NCI-H345 (cell line): Measurements from ENCODE around the gene AGAP1.

Source experiments
- DNase-seq: peaks from one replicate; lab custom pipeline; 2025; lab: John Stamatoyannopoulos, UW

AGAP1 gene

GRCh38 chr2:235489897-235490296 lies 3.9 kb upstream of the AGAP1 start:
- DNase-seq: no peak

DNA sequence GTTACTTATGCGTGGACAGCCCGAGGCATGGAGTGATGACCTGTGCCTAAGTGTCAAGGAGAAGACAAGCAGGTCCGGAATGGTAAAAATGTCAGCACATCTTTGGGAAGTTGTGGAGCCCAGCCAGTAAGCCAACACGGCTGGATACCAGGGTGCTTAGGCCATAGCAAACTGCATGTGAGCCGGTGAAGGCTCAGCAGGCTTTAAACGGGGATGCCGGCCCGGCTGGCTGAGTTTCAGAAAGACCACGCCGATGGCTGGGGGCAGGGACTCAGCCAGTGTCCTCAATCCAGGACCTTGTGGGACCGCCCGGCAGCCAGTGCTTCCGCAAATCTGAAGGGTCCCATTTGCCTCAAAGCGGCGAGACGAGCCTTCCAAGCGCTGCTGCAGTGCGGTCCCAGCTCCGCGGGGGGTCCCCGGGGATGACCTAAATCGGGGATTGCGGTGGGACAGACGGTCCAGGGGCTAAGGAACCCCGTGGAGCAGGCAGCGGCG lies 946 bp upstream of the AGAP1 start:
- no peak for DNase-seq

- peak; percentile 66 for DNase-seq
These were observed 455 bp upstream of the AGAP1 start for GRCh38 chr2:235493402-235493774.

DNA sequence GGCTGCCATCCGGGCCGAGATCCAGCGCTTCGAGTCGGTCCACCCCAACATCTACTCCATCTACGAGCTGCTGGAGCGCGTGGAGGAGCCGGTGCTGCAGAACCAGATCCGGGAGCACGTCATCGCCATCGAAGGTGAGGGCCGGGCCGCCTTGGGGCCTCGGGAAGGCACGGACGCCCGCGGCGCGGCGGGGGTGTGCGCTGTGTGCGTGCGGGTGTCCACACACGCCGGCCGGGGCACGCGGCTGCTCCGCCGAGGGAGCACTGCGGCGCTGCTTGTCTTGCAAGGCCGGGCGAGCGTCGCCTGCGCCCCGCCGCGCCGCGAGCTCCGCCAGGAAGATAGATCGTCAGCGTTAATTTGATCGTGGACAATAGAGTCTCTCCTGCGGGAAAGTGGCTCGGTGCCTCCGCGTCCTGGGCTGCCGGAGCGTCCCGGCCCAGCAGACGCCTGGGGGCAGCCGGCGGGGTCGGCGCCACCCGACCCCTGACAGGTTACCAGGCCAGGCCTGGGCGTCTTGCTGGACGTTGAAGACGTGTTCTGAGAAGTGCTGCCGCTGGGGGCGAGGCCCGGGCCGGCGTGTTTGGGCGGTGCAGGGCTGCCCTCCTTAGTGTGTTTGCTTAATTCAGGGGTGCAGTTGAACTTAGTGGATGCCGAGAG lies 1.0 kb downstream of the AGAP1 start:
- peak; percentile 28 for DNase-seq

- peak; percentile 23 for DNase-seq
These were observed 1.8 kb downstream of the AGAP1 start for GRCh38 chr2:235495373-235496238.

GRCh38 chr2:235496239-235496621 lies 2.4 kb downstream of the AGAP1 start:
- DNase-seq: peak; percentile 37

GRCh38 chr2:235497096-235497495 lies 3.3 kb downstream of the AGAP1 start:
- no peak for DNase-seq

- DNase-seq: no peak
These were observed 4.7 kb downstream of the AGAP1 start for GRCh38 chr2:235498541-235498940.

DNA sequence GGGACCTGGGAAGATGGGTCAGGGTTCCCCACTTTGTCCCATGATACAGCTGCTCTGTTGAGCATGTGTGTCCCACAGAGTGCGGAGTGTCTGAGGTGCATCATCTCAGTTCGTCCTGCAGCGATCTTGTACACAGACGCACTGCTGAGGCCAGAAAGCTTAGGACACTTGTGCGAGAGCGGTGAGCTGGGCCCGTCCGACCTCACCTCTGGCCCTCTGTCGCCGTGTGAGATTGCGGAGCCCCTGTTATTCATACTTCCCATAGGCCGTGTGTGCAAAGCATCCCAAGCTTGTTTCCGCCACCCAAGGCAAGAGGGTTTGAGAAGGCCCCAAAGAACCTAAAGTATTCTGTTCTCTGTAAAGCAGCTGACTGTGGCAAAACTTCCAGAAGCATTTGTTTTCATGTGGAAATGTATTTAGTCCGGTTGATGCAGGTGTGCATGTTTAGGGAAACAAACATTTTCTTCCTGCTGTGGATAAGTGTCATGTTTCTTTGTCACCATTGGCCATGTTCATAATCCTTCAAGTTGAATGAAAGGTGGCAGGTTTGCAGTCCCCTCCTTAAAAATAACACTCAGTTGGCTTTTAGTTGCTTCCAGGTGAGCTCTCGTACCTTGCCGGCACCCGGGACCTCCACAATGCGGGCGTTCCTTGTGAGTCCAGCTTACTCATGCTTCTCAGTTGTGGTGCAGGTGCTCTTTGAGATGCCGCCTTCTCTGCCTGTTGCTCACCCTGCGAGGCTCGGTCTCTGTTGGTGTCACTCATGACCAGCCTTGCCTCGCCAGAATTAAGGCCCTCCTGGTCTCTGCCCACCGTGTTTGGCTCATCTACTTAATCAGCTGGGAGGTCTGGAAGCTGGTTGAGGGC lies 5.3 kb downstream of the AGAP1 start:
- DNase-seq: peak; percentile 14

DNA sequence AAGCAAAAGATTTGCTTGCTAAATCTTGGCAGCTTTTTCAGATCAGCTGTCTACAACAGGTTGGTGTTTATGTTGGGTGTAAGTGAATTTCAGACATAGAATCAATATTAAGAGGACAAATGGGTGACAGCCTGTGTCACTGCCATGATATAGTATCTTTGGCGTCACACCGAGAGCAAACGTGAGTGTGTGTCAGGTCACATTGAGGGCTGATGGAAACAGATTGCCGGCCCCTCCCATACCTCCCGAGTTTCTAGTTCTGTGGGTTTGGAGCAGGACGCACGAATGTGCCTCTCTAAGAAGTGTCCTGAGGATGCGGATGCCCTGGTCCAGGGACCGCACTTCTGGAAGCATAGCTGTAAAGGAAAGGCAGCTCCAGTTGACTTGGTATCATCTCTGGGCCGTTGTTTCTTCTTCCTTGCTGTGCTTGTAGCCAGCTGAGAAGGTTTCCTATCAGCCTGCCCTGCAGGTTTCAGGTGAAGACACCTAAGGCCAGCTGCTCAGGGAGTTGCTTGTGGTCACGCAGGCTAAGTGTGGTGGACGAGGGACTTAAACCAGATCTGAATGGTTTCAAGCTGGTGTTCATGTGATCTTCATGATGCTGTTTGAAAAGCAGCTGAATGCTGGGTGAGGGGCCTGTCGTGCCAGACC lies 6.4 kb downstream of the AGAP1 start:
- no peak for DNase-seq

GRCh38 chr2:235500761-235501672 lies 7.2 kb downstream of the AGAP1 start:
- no peak for DNase-seq

DNA sequence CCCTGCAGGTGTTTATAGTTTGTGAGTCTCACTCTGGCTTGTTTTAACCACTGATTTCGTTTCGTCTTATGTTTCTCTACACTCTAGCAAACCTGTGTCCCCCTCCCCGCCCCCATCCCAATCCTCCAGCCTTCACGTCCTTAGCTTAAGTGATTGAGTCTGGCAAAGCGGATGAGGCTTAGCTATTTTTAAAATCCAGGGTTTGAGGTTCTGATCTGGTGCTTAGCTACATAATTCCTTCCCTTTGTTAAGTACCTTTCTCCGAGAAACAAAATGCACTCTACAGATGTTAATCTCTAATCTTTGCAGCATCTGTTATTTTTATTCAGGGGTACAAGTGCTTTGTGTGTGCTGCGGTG lies 7.8 kb downstream of the AGAP1 start:
- DNase-seq: no peak

GRCh38 chr2:235502336-235502735 lies 8.5 kb downstream of the AGAP1 start:
- DNase-seq: peak; percentile 65

DNA sequence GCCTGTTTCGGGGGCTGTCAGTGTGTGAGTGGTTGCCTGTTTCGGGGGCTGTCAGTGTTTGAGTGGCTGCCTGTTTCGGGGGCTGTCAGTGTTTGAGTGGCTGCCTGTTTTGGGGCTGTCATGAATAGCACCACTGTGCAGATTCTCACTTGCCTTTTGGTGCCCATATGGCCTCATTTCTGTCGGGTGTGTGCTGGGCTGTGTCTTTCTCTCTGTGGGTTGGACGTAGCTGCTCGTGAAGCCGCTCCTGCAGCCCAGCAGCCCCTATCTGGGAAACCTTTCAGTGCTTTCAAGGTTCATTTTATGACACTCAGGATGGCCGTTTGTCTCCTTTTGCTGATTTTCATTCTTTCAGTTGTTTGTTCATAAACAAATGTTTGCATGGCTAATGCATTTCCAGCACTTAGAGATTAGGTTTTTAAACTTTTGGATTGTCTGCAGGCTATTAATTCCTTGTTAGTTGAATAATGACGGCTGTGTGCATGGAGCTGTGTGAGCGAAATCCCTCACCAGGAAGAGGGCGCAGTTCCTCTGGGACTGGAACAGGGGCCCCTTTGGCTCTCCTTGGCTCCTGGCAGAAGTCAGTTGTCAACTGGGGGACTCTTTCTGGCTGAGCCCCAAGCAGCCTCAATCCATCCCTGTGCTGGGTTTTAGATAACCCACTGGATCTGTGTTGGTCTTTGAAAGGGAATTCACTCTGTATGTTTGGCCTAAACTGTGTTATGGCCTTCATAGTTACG lies 10.8 kb downstream of the AGAP1 start:
- no peak for DNase-seq

- DNase-seq: peak; percentile 20
These were observed 11.4 kb downstream of the AGAP1 start for GRCh38 chr2:235505181-235505741.

DNA sequence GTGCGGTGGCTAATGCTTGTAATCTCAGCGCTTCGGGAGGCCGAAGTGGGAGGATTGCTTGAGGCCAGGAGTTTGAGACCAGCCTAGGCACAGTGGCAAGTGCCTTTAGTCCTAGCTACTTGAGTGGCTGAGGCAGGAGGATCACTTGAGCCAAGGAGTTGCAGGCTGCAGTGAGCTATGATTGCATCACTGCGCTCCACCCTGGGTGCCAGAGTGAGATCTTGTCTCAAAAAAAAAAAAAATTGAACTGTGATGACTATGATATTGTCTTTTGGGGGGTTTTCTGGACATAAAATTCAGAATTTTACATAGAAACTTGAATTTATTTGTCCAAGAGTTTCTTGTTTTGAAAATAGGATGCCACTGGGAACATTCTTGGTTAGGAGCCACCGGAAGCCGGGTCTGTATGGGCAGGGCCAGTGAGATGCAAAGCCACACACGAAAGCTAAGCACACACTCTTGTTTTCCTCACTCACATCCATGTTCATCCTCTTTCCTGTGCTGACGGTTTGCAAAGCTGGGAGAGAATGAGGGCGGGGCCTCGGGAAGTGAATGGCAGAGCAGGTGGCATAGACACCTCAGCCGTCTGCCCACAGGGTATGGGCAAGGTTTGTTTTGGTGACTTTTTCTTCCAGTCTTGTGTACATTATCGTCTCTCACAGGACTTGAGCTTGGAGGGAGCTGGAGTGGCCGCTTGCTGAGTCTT lies 12.6 kb downstream of the AGAP1 start:
- DNase-seq: peak; percentile 95

DNA sequence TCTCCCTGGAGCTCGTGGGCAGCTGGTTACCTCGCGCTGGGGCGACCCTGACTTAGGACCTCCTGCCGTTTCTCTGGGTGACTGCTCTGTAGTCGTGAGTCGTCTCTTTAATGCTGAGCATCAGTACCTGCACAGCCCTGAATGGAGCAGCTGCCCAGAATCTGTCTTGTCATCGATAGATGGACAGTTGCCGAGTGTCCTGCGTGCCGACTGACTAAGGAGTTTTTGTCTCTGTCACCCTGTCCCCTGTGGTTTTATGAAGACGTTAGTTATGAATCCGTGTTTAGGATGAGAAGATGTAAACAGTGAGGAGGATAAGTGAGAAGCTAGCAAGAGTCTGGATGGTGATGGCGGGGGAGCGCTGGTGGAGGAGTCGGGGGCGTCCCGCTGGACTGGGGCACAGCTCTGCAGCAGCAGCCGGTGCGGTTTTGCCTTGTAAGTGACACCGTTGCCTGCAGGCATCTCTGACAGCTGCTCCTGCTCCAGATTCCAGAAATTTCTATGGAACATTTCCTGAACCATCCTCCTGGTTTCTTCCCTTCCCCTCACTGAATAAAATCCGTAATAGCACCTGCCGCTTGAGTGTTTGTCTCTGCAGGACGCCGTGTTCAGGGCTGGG lies 13.3 kb downstream of the AGAP1 start:
- DNase-seq: peak; percentile 83

DNA sequence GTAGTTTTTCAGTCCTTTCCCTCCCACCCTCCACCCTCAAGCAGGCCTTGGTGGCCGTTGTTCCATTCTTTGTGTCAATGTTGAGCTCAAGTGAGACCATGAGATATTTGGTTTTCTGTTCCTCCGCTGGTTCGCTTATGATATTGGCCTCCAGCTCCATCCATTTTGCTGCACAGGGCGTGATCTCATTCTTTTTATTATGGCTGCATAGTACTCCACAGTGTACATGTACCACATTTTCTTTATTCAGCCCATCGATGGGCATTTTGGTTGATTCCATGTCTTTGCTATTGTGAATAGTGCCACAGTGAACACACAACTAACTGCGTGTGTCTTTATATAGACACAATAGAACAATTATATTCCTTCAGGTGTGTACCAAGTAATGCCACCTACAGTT lies 14.1 kb downstream of the AGAP1 start:
- no peak for DNase-seq
